GM21529 (cell line): Measurements from ENCODE around the gene DCST1.

Experiments
- ATAC-seq: cut with Tn5 transposase; IDR thresholded peaks from one replicate; pipeline ENCODE4 v1.9.1; 2021; ENCODE audit not compliant: unreplicated experiment

The DCST1 gene

GRCh38 chr1:155083865-155084721 is 50.5 kb downstream of the DCST1 start:
- ATAC-seq = peak; percentile 1

- ATAC-seq = peak; percentile 71
These were observed 51.3 kb downstream of the DCST1 start for GRCh38 chr1:155084722-155085503.

GRCh38 chr1:155085504-155086127 is 52.0 kb downstream of the DCST1 start:
- ATAC-seq = no peak

DNA sequence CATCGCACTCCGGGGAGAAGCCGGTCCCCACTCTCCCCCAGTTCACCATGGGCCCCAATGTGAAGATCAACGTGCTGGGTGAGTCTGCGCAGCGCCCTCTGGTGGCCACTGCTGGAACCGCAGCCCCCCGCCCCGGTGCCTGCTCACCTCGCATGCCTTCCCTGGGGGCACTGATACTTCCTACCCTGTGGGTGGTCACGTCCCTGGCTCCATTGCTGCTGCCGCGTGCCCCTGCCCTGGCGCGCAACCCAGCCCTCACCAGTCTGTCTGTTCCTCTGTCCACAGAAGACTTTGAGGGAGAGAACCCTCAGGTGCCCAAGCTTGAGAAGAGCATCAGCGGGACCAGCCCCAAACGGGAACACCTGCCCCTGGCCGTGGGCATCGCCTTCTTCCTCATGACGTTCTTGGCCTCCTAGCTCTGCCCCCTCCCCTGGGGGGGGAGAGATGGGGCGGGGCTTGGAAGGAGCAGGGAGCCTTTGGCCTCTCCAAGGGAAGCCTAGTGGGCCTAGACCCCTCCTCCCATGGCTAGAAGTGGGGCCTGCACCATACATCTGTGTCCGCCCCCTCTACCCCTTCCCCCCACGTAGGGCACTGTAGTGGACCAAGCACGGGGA is 52.6 kb downstream of the DCST1 start:
- no peak for ATAC-seq

DNA sequence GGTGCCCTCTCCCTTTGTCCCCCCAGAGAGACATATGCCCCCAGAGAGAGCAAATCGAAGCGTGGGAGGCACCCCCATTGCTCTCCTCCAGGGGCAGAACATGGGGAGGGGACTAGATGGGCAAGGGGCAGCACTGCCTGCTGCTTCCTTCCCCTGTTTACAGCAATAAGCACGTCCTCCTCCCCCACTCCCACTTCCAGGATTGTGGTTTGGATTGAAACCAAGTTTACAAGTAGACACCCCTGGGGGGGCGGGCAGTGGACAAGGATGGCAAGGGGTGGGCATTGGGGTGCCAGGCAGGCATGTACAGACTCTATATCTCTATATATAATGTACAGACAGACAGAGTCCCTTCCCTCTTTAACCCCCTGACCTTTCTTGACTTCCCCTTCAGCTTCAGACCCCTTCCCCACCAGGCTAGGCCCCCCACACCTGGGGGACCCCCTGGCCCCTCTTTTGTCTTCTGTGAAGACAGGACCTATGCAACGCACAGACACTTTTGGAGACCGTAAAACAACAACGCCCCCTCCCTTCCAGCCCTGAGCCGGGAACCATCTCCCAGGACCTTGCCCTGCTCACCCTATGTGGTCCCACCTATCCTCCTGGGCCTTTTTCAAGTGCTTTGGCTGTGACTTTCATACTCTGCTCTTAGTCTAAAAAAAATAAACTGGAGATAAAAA is 53.4 kb downstream of the DCST1 start:
- ATAC-seq = no peak

- no peak for ATAC-seq
These were observed 57.7 kb downstream of the DCST1 start for GRCh38 chr1:155091071-155092051.

DNA sequence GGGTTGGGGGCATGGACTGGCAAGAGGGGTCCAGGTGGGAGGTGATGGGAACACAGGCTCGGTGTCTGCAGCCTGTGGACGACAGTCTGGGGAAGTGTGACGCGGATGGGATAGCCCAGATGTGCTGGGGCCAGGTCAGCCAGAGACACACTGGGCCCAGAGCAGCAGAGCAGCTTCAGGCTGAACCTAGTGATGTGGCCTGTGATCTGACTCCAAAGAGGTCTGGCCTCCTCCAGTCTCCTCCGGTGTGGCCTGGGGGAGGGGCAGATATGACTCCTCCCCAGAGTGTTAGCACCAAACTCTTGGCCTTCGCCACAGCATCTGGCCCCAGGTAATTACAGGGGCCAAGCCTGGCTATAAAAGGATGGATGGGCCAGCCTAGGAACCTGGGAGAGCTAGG is 58.5 kb downstream of the DCST1 start:
- ATAC-seq = no peak

- ATAC-seq = no peak
These were observed 59.0 kb downstream of the DCST1 start for GRCh38 chr1:155092641-155093040.

- no peak for ATAC-seq
These were observed 60.4 kb downstream of the DCST1 start for GRCh38 chr1:155093911-155094621.

DNA sequence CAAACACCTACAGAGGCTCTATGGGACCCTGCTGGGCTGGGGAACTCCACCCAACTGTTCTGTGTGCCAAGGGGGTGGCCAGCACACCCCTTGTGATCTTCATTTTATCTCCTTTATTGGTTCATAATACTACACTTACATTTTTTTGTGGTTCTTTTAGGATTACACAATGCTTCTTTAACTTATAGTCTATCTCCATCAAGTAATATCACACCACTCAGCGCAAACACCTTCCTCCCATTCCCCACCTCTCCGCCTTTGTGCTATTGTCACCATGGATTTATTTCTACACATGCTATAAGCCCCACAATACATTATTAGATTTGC is 61.0 kb downstream of the DCST1 start:
- ATAC-seq = no peak

GRCh38 chr1:155099331-155099730 is 65.7 kb downstream of the DCST1 start:
- ATAC-seq = no peak
